GM23248 (cell line): ENCODE measurements around the gene CKM. TPM values are rescaled to one million over a fixed set of nuclear protein-coding genes. Genes with fewer than 3 reads are reported as not detected.

Source experiments
- DNase-seq: peaks from one replicate; pipeline ENCODE4 v3.0.0-alpha.2; 2015
- H2AFZ ChIP-seq: fragments of 200-600 bp; sonication (generic); 2 replicates; pipeline ENCODE4 v1.6.1; 2016; ENCODE audit warnings: antibody characterized with exemption
- H3F3A ChIP-seq: fragments of 200-600 bp; sonication (generic); 2 replicates; pipeline ENCODE4 v1.6.1; 2016; ENCODE audit warnings: mild to moderate bottlenecking, antibody characterized with exemption, mixed run types; ENCODE audit not compliant: insufficient read depth
- H3K27ac ChIP-seq: fragments of 200-600 bp; sonication (generic); 2 replicates; pipeline ENCODE4 v1.5.1; 2016; ENCODE audit warnings: mild to moderate bottlenecking
- H3K27me3 ChIP-seq: fragments of 200-600 bp; sonication (generic); replicated peaks from 2 replicates; pipeline ENCODE4 v1.6.1; 2016; ENCODE audit warnings: mild to moderate bottlenecking; ENCODE audit not compliant: insufficient read depth
- H3K36me3 ChIP-seq: fragments of 200-600 bp; sonication (generic); 2 replicates; pipeline ENCODE4 v1.6.1; 2016; ENCODE audit warnings: low read depth, mild to moderate bottlenecking
- H3K4me1 ChIP-seq: fragments of 200-600 bp; sonication (generic); 2 replicates; pipeline ENCODE4 v1.6.1; 2016; ENCODE audit warnings: mild to moderate bottlenecking; ENCODE audit not compliant: insufficient read depth
- H3K4me2 ChIP-seq: fragments of 200-600 bp; sonication (generic); one replicate; pipeline ENCODE4 v1.6.1; 2016; ENCODE audit warnings: mild to moderate bottlenecking; ENCODE audit not compliant: unreplicated experiment
- H3K4me3 ChIP-seq: fragments of 200-600 bp; sonication (generic); 2 replicates; pipeline ENCODE4 v1.5.1; 2016; ENCODE audit warnings: mild to moderate bottlenecking
- H3K79me2 ChIP-seq: fragments of 200-600 bp; sonication (generic); 2 replicates; pipeline ENCODE4 v1.6.1; 2016; ENCODE audit warnings: mild to moderate bottlenecking; ENCODE audit not compliant: insufficient read depth
- H3K9ac ChIP-seq: fragments of 200-600 bp; sonication (generic); 2 replicates; pipeline ENCODE4 v1.6.1; 2016; ENCODE audit warnings: mild to moderate bottlenecking
- H3K9me2 ChIP-seq: fragments of 200-600 bp; sonication (generic); 2 replicates; pipeline ENCODE4 v1.6.1; 2016; ENCODE audit warnings: mixed run types, mild to moderate bottlenecking, moderate library complexity; ENCODE audit not compliant: insufficient read depth
- H3K9me3 ChIP-seq: fragments of 200-600 bp; sonication (generic); one replicate; pipeline ENCODE4 v1.6.1; 2017; ENCODE audit warnings: low read depth
- H4K20me1 ChIP-seq: fragments of 200-600 bp; sonication (generic); 2 replicates; pipeline ENCODE4 v1.6.0; 2016; ENCODE audit not compliant: insufficient read depth
- EZH2 ChIP-seq: fragments of 200-600 bp; sonication (generic); IDR thresholded peaks from 2 replicates; pipeline ENCODE4 v1.6.1; 2018; ENCODE audit warnings: antibody characterized with exemption, mild to moderate bottlenecking; ENCODE audit not compliant: insufficient read depth, poor library complexity, severe bottlenecking
- EZH2phosphoT487 ChIP-seq: fragments of 200-600 bp; sonication (generic); IDR thresholded peaks from 2 replicates; pipeline ENCODE4 v1.6.1; 2018; ENCODE audit warnings: antibody characterized with exemption, moderate library complexity, mild to moderate bottlenecking, low read depth; ENCODE audit not compliant: insufficient read depth
- WGBS, 2 experiments: methylation state at CpG; one replicate each; pipeline ENCODE4 v1.1.6; 2015 to 2017; ENCODE audit warnings: low lambda C conversion rate in 2 of 2, low coverage in 1 of 2; ENCODE audit errors: missing lambda C conversion rate in 2 of 2; 5-methylcytosine and 5-hydroxymethylcytosine counted together
- in situ Hi-C: fragments of 300-500 bp; cut with MboI; formaldehyde crosslinking; loops from 2 replicates; pipeline ENCODE4 v1.15.0; 2020
- polyA plus RNA-seq: library from polyadenylated mRNA; unstranded; fragments of >200 nt; fragmentation: Nextera tagmentation; extraction: Ambion mirVana; gene quantifications from 2 replicates; pipeline ENCODE4 v1.2.1, GENCODE V29; 2016
- total RNA-seq: library from RNA; depleted of rRNA; stranded (reverse); fragments of >200 nt; shearing (Covaris generic); gene quantifications from 2 replicates; pipeline ENCODE4 v1.2.3, GENCODE V29; 2014

The CKM gene
- total and polyA plus RNA-seq, 2 experiments from 2014 or later = not detected

DNA sequence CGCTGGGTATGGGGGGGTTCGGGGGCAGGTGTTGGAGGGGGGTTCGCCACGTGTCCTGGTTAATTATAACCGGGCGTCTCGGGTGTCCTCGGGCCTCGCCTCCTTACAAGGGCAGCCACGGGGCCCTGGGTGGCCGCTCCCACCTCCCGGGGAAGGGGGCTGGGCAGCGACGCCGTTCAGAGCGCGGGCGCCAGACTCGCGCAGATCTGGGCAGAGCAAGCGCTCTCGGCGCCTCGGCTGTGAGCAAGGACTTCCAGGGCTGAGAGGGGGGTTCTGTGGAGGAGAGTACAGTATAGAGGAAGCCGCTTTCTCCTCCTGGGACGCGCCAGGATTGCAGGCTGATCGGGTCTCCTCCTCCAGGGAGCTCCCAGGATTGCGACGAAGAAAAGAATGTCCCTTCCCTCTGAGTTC, 1.0 kb upstream of the CKM start:
- no peaks in the 10 kb centered on the region for H3K79me2 ChIP-seq
- H3K9me3 ChIP-seq = no peaks in the 10 kb centered on the region
- WGBS, 2 experiments = 10 to 18% methylated on average over 9 to 30 of the region's 30 CpGs
- H3F3A ChIP-seq = no peaks in the 10 kb centered on the region
- peak; percentile 33 for DNase-seq
- no peaks in the 10 kb centered on the region for H3K4me1 ChIP-seq
- peak overlapping the region; percentile 47 for H3K4me3 ChIP-seq
- no peak overlapping the region for H3K27ac ChIP-seq
- peaks cover 14% of the 10 kb centered on the region for H3K27me3 ChIP-seq
- no peaks in the 10 kb centered on the region for H4K20me1 ChIP-seq
- in situ Hi-C loops = no loop called here
- no peaks in the 10 kb centered on the region for H3K36me3 ChIP-seq
- no peak overlapping the region for H3K9ac ChIP-seq
- peak overlapping the region; percentile 65 for H3K4me2 ChIP-seq
- peak overlapping the region; percentile 58; the same call in 1 of the 2 replicates for H2AFZ ChIP-seq
- TF ChIP-seq EZH2 (peak; percentile 37), EZH2phosphoT487 (no peak)
- H3K9me2 ChIP-seq = no peaks in the 10 kb centered on the region

DNA sequence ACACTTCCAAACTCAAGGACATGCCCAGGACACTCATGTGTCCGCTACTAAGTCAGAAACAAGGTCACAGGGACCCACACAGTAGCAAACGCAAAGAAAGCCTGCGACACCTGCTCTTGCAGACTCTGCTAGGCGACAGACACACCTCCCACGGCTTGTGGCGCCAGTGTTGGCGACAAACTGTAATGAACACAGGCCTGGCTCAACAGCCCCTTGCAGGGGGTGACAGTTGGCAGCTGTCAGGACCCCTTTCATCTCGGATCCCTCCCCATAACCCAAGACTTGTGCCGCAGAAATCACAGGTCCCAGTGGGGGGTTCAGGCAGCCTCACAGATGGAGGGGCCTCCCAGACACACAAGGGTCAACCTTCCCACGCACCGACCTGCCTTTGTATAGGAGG, 364 bp downstream of the CKM start:
- no peaks in the 10 kb centered on the region for H3F3A ChIP-seq
- in situ Hi-C loops = no loop called here
- no peak for DNase-seq
- no peaks in the 10 kb centered on the region for H4K20me1 ChIP-seq
- H3K9ac ChIP-seq = no peak overlapping the region
- no peaks in the 10 kb centered on the region for H3K9me3 ChIP-seq
- no peak overlapping the region for H3K4me3 ChIP-seq
- H3K9me2 ChIP-seq = no peaks in the 10 kb centered on the region
- H3K36me3 ChIP-seq = no peaks in the 10 kb centered on the region
- no peaks in the 10 kb centered on the region for H3K4me1 ChIP-seq
- H2AFZ ChIP-seq = no peak overlapping the region
- WGBS, 2 experiments = 28 to 29% methylated on average over 11 of the region's 11 CpGs
- peaks cover 14% of the 10 kb centered on the region for H3K27me3 ChIP-seq
- no peak overlapping the region for H3K27ac ChIP-seq
- H3K4me2 ChIP-seq = no peak overlapping the region
- TF ChIP-seq EZH2 (no peak), EZH2phosphoT487 (no peak)
- H3K79me2 ChIP-seq = no peaks in the 10 kb centered on the region

DNA sequence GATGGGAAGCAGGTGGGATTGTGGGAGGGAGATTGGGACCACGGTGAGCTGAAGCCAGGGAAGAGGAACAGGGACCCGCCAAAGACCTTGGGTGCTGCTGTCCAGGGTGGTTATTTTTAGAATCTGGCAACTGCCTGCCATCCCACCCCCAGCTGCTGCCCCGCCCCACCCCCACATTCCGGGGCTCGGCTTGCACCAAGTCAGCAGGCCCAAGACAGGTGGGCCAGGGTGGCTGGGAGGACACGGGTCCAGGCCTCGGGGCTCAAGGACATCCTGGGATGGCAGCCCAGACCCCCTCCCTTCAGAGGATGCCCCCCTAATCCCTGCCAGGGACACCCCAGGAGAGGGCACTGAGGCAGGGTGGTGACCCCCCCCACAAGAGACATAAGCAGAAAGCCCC, 827 bp downstream of the CKM start:
- TF ChIP-seq EZH2phosphoT487 = no peak
- TF ChIP-seq EZH2 = no peak
- Histone ChIP-seq H3K4me1 (no peaks in the 10 kb centered on the region), H3K27me3 (peaks cover 14% of the 10 kb centered on the region), H2AFZ (no peak overlapping the region), H3K9me2 (no peaks in the 10 kb centered on the region), H3K79me2 (no peaks in the 10 kb centered on the region), H3K9ac (no peak overlapping the region), H3K27ac (no peak overlapping the region), H4K20me1 (no peaks in the 10 kb centered on the region), H3F3A (no peaks in the 10 kb centered on the region), H3K4me3 (no peak overlapping the region), H3K4me2 (no peak overlapping the region), H3K36me3 (no peaks in the 10 kb centered on the region), H3K9me3 (no peaks in the 10 kb centered on the region)
- WGBS, 2 experiments = 57 to 69% methylated on average over 4 to 7 of the region's 7 CpGs
- in situ Hi-C loops = no loop called here
- no peak for DNase-seq

DNA sequence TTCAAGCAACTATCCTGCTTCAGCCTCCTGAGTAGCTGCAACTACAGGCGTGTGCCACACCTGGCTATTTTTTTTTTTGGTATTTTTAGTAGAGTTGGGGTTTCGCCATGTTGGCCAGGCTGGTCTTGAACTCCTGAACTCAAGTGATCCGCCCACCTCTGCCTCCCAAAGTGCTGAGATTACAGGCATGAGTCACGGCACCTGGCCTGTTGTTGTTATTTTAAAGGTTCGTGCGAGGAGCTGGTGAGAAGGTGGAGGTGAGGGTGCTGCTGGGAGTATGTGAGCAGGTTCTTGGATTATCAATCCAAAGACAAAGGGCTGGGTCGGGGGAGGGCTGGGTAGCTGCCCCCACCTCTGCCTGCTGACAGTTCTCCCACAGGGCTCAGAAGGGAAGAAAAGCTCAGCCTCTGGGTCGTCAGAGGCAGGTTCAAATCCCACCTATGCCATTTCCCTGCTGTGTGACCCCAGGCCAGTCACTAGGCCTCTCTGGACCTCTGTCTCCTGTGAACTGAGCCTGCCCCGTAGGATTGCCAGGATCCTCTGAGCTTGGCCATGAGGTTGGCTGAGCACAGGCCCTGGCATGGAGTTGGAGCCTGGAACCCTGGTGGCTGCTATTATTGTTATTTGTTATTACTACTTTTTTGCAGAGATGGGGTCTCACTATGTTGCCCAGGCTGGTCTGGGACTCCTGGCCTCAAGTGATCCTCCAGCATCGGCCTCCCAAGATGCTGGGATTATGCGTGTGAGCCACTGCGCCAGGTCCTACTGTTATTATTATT, 1.5 kb downstream of the CKM start:
- in situ Hi-C loops = no loop called here
- Histone ChIP-seq H3K9me3 (no peaks in the 10 kb centered on the region), H3K36me3 (no peaks in the 10 kb centered on the region), H3K27me3 (peaks cover 18% of the 10 kb centered on the region), H3K4me3 (no peak overlapping the region), H2AFZ (no peak overlapping the region), H3K27ac (no peak overlapping the region), H3K9ac (no peak overlapping the region), H3K9me2 (no peaks in the 10 kb centered on the region), H3K4me1 (no peaks in the 10 kb centered on the region), H3F3A (no peaks in the 10 kb centered on the region), H4K20me1 (no peaks in the 10 kb centered on the region), H3K4me2 (no peak overlapping the region), H3K79me2 (no peaks in the 10 kb centered on the region)
- DNase-seq = no peak
- 81 to 85% methylated on average over 12 of the region's 12 CpGs for WGBS, 2 experiments
- TF ChIP-seq EZH2phosphoT487 (no peak), EZH2 (no peak)

DNA sequence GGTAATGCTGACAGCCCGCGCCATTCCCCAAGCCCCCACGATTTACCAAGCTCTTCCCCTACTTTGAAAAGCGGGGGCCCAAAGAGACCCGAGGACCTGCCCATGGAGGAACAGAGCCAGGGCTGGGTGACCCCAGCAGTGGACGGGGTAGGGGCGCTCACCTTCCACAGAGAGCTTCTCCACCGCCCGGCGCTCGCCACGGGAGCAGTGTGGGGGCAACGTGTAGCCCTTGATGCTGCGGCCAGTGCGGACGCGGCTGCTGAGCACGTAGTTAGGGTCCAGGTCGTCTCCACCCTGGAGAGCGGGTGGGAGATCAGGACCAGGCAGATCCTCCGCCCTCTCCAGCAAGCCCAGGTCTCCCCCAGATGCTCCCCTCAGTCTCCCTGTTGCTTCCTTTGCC, 7.4 kb downstream of the CKM start:
- Histone ChIP-seq H3K27ac (no peak overlapping the region), H3K4me2 (no peak overlapping the region), H3K79me2 (no peaks in the 10 kb centered on the region), H3K36me3 (no peaks in the 10 kb centered on the region), H3K4me3 (no peak overlapping the region), H3K9me3 (no peaks in the 10 kb centered on the region), H3K9ac (no peak overlapping the region), H3K27me3 (peaks cover 23% of the 10 kb centered on the region; the same call in 1 of the 2 replicates), H3F3A (no peaks in the 10 kb centered on the region), H3K4me1 (no peaks in the 10 kb centered on the region), H4K20me1 (no peaks in the 10 kb centered on the region), H3K9me2 (no peaks in the 10 kb centered on the region), H2AFZ (no peak overlapping the region)
- WGBS, 2 experiments = 26 to 33% methylated on average over 20 to 21 of the region's 21 CpGs
- no peak for DNase-seq
- in situ Hi-C loops = no loop called here
- TF ChIP-seq EZH2 (no peak), EZH2phosphoT487 (no peak)
